HG03066 (cell line): ENCODE measurements around the gene RUNX1.
"Not testable (repeated sequence)": the region's sequence is repeated elsewhere in the genome, so short reads cannot be mapped to it uniquely, and the experiment has no call there.

Source experiments
- ATAC-seq: cut with Tn5 transposase; IDR thresholded peaks from one replicate; pipeline ENCODE4 v1.9.1; 2021; ENCODE audit warnings: low read depth; ENCODE audit not compliant: unreplicated experiment

The RUNX1 gene

GRCh38 chr21:34817821-34818661 is 231.1 kb downstream of the RUNX1 start:
- ATAC-seq: no peak

DNA sequence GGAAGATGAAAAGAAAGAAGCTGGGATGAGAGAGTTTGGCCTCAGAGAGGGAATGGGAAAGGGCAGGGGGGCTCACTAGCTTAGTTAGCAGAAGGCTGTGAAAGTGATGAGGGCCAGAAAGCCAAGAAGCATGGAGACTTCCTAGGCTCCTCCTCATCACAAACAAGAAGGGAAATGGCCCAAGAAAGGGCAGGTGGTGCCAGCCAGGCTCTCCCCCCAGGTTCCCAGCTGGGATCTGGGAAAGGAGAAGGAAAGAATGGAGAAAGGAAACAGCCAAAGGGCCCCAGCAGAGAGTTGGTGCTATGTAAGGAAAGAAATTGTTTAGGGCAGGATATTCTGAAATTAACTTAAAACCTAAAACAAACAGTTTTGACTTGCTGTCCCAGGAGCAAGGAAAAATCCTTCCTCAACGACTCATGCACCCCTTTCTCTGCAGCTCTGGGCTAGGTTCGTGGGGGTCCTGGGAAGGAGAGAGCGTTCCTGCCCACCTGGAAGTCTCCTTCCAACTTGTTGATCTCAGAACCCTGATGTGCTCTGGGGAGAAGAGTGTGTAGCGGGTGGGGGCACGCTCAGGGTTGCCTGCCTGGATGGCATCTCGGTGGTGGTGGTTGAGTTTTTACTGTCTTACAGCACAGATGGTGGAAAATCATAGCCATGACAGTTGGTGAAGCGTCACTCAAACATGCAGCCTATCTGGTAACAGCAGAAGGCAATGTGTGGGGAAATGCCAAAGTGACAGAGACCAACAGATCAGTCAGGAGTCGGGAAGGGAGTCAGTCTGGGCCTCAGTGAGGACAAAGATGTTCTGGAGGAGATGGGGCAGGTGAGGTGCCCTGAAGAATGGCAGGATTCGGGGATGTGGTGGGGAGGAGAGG is 233.0 kb downstream of the RUNX1 start:
- no peak for ATAC-seq

GRCh38 chr21:34814529-34814951 is 234.6 kb downstream of the RUNX1 start:
- no peak for ATAC-seq

DNA sequence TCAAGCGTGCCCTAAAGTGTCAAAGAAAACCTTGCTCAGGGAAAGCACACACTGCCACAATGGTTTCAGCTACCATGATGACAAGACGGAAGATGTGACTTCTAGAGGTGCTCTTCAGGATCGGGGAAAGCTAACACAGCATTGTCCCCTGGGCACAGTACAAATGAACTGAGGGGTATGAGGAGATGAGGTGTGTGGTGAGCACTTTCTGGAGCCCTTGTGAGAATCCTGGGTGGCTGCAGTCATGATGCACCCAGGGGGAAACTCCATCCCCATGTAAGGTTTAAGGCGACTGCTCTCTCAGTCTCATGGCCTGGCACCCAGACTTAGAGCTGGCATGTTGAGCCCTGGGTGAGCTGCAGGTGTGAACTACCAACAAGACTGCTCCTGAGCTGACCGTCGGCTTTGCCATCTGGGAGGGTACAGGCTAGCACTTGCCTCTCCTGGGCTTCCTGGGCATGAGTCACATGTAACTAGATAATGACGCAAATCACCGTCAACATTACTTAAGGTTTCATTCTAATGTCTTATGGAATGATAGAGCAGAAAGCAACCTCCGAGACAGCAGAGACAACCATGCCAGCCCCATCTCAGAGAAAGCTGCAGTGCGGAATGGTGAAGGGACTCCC is 235.7 kb downstream of the RUNX1 start:
- no peak for ATAC-seq

DNA sequence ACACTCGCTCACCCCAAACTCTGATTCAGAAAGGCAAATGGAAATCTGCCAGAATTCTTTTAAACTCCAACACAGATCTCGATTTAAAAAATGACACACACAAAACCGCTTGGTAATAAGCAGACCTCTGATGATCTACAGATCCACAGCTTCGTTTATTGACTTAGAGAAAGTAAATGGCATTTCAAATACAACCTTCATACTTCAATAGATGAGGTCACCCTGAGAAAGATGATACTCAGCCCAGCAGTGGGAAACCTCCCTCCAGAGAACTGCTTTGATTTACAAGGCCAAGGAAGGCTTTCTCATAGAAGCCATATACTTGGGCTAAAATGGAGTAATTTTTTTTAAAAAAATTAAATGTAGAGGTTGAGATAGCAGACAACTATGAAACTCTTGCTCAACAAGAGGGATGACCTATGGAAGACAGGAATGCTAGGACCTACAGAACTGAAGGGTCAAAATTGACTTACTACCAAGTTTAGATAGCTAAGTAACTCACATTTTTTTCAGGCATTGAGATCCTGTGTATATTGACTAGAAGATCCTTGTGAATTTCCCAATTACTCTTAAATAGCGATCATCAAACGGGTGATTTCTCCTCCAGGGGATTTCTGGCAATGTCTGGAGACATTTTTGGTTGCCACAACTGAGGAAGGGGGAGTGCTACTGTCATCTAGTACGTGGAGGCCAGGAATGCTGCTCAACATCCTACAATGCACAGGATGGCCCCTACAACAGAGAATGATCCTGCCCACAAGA is 236.4 kb downstream of the RUNX1 start:
- ATAC-seq: no peak

GRCh38 chr21:34811368-34811767 is 237.7 kb downstream of the RUNX1 start:
- no peak for ATAC-seq

- no peak for ATAC-seq
Measured at GRCh38 chr21:34810786-34811185, 238.3 kb downstream of the RUNX1 start.

DNA sequence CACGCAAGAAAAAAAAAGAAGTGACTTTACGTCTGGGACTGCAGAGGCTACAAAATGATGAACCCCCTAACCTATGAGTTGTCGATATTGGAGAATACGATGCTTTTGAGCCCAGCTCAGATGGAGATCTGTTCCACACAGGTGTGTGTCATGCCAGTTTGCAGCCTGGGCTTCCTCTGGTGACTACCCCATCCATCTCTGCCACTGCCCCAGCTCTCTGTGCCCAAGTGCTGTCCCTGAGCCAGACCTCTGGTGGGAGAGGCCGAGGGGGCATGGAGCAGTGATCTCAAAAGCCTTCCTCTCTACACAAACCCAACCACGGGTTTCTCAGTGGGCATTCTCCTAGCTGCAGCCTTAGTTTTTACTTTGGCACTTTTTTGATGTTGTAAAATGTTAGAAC is 239.3 kb downstream of the RUNX1 start:
- ATAC-seq: no peak

DNA sequence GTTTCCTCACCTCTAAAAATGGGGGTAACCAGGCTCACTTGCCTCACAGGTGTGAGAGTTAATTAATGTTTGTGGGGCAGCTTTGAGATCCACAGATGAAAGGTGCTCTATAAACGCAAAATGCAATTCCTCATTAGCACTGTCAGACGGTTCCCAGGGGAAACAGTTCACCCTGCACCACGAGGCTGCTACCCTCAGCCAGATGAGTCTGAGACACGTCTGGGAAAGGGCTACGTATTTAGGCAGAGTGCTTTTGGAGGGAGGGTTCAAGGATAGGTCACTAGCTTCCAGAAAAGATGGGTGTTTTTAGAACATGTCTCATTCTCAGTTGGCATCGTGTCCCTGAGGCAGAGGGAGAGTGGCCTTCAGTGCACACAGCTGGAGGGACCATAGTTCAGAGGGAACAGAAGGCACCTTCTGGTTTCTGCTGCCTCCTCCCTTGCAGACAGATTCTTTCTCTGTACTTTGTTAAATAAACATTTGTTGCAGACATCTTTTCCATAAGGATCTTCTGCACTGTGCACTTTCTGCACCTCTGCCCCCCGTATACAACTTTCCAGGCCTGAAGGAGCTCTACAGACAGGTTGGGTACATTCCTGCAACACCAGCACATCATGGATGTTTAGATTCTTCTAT is 240.4 kb downstream of the RUNX1 start:
- no peak for ATAC-seq

DNA sequence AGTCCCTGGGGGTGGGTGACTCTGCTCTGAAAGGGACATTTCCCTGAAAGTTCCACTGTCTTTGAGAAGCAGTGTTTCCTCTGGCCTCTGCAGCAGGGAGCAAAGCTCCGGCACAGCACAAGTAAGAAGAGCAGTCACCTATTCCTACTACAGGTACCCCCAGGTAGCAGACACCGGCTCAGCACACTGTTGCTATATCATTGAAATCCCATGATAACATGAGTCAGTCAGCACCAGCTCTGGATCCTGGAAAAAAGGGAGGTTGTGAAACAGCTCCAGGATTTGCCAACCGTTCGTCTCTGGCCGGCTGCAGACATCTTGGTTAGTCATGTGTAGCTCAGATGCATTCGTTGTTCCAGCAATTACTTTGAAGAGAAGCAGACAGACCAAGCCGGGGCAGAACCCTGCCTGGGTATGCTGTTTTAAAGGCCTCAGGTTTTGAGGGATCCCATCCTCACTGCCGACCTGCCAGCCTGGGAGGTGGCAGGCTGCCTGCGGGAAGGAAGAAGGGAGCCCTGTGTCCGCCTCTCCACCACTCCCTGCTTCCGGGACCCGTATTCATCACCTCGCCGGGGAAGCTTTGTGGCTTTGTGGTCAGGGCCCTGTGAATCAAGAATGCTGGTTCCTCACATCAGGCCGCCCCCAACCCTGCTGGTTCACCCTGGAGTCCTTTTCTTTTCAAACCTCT is 241.1 kb downstream of the RUNX1 start:
- no peak for ATAC-seq

- no peak for ATAC-seq
Measured at GRCh38 chr21:34807146-34807880, 241.8 kb downstream of the RUNX1 start.

GRCh38 chr21:34806423-34806822 is 242.7 kb downstream of the RUNX1 start:
- ATAC-seq: no peak

DNA sequence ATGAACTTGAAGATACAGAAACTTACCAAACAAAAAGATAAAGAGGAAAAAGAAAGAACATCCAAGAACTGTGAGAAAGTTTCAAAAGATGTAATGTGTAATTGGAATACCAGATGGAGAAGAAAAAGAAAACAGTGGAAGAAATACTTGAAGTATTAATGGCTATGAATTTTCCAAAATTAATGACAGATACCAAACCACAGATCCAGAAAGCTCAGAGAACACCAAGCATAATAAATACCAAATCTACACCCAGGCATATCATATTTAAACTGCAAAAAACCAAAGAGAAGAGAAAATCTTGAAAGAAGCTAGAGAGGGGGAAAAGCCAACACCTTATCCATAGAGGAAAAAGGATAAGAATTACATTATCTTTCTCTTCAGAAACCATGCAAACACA is 243.9 kb downstream of the RUNX1 start:
- ATAC-seq: no peak

DNA sequence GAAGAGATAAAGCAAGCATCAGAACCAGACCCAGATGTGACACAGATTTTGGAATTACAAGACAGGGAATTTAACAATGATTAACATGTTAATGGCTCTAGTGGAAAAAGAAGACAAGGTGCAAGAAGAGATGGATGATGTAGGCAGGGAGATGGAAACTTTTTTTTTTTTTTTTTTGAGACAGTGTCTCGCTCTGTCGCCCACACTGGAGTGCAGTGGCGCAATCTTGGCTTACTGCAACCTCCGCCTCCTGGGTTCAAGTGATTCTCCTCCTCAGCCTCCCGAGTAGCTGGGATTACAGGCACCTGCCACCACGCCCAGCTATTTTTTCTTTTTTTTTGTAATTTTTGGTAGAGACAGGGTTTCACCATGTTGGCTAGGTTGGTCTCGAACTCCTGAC is 244.5 kb downstream of the RUNX1 start:
- not testable (repeated sequence) for ATAC-seq

- no peak for ATAC-seq
Measured at GRCh38 chr21:34803782-34804370, 245.2 kb downstream of the RUNX1 start.

DNA sequence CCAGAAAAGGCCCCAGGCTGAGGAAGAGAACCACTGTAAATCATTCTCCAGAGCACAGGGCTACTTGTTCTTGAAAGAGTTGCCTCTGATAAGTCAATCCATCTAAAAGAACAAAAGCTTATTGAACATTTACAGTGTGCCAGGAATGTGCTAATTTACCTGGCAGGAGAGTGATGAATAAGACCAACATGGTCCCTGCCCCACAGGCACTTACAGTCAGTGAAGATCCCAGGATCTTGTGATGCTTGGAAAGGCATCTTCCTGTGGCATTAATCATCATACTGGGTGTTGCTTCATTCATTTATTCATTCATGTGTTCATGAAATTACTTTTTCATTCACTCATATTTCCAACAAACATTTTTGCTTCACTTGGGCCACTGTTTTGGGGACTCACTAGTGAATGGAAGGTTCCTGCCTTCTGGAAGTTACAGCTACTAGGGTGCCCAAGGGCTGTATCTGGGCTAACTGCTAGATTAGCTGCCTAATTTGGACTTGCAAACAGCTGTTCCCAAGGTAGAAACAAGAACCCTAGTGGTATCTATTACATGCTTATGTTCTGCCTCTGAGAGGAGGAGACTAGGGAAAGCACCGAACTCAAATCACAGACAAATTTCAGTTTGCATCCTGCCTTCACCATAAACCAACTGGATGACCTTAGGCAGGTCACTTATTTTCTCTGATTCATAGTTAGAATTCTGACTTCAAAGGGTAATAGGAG is 246.8 kb downstream of the RUNX1 start:
- ATAC-seq: no peak

GRCh38 chr21:34801519-34802132 is 247.5 kb downstream of the RUNX1 start:
- ATAC-seq: no peak
